GM19463 (cell line): ENCODE results near the gene DNAH11.
"Not testable (repeated sequence)": the region's sequence is repeated elsewhere in the genome, so short reads cannot be mapped to it uniquely, and the experiment has no call there.

Experiments used
- ATAC-seq: cut with Tn5 transposase; IDR thresholded peaks from one replicate; pipeline ENCODE4 v1.9.1; 2021; ENCODE audit warnings: mild to moderate bottlenecking, moderate library complexity; ENCODE audit not compliant: unreplicated experiment

DNAH11 gene

GRCh38 chr7:21706131-21706530 lies 163.3 kb downstream of the DNAH11 start:
- ATAC-seq: no peak

DNA sequence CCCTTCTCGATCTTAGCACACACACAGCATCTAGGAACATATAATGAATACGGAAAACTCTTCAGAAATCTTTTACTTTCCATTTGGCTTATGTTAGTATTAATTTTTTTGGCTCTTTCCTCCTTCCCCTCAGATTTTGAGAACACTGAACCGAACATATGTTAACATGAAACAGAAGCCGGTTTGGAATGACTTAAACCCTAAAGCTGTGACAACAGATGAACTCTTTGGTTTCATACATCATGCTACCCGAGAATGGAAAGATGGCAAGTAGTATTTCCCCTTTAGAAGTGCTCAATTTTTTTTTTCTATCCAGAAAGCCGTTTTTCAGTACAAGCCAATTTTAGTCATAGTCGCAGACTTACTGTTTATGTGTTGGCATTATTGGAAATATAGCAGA lies 164.7 kb downstream of the DNAH11 start:
- no peak for ATAC-seq

- ATAC-seq: no peak
Measured at GRCh38 chr7:21708096-21708495, 165.3 kb downstream of the DNAH11 start.

DNA sequence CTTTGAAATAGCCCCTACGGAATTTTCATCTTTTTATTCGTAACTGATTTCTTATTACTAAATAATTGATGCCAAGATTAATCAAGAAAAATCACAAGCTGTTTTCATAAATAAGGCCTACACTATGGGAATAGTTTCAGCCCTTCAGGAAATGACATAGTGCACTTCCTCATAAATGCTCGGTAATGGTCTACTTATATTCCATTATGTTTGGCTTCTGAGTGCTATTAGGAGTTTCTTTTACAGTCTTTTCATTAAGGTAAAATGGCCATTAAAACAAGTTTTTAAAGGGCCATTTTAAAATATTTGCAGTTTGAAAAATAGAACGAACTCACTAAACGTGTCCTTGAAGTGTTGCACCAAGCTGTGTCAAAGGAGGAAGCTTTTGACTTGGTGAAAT lies 174.5 kb downstream of the DNAH11 start:
- ATAC-seq: no peak

GRCh38 chr7:21718391-21718790 lies 175.6 kb downstream of the DNAH11 start:
- ATAC-seq: no peak

- ATAC-seq: no peak
Measured at GRCh38 chr7:21719846-21720245, 177.0 kb downstream of the DNAH11 start.

GRCh38 chr7:21722371-21722770 lies 179.5 kb downstream of the DNAH11 start:
- no peak for ATAC-seq

DNA sequence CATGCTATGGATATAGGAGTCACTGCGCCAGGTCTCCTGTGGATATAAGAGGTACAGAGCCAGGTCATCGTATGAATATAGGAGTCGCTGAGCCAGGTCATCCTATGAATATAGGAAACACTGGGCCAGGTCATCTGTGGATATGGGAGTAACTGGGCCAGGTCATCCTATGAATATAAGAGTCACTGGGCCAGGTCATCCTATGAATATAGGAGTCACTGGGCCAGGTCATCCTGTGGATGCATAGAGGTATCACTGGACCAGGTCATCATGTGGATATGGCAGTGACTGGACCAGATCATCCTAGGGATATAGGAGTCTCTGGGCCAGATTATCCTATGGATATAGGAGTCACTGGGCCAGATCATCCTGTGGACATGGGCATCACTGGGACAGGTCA lies 181.7 kb downstream of the DNAH11 start:
- no peak for ATAC-seq

- no peak for ATAC-seq
Measured at GRCh38 chr7:21730399-21730798, 187.6 kb downstream of the DNAH11 start.

- no peak for ATAC-seq
Measured at GRCh38 chr7:21731977-21732376, 189.1 kb downstream of the DNAH11 start.

- not testable (repeated sequence) for ATAC-seq
Measured at GRCh38 chr7:21732956-21733355, 190.1 kb downstream of the DNAH11 start.

- no peak for ATAC-seq
Measured at GRCh38 chr7:21733837-21734236, 191.0 kb downstream of the DNAH11 start.

DNA sequence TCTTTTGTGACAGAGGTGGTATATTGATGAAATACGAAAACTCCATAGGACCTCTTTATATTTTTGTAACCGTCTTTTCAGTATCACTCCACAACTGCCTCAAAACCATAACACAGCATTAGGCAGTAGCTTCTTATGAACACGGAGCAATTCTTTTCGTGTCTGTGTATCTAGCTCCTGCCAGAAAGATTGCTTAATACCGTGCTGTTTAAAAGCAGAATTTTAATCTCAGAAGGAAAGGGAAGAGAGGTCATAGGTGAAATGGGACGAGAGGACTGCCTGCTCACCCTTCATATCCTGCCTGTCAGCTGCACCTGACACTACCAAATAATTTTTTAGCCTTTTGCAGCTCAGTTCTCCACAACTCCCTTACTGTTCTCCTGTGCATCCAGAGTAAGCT lies 200.7 kb downstream of the DNAH11 start:
- no peak for ATAC-seq

GRCh38 chr7:21746949-21747348 lies 204.1 kb downstream of the DNAH11 start:
- no peak for ATAC-seq

DNA sequence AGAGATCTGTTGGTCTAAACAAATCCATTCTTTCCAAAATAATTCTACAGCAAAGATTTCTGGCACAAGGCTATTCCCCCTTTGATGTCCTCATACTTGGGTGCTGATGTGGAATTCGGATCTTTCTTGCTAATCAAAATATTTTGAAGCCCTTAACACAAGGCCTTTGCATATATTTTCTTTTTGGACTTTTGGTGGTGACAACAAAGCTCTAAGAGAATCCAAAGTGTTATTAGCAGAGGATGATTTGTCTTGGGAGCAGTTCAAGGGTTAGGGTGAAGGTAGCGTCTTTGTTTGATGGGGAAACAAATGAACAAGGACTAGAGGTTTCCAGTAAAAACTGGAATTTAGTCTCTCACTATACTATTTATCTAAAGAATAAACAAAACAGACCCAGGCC lies 205.0 kb downstream of the DNAH11 start:
- no peak for ATAC-seq

DNA sequence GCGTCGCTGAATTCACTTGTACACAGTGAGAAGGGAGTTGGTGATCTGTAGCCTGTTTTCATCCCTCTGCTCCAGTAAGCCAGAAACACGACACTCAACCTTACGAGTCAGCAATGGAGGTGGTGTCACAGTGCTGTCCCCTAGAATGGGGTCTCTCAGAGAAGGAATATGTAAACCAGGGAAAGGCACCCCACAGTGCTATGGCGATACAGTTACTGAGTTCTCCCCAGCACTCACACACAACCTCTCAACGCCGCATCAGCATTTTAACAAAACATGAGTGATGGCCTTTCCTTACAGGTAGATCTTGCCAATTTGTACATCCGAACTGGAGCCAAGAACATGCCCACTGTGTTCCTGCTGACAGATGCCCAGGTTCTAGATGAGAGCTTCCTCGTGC lies 206.5 kb downstream of the DNAH11 start:
- no peak for ATAC-seq

- ATAC-seq: no peak
Measured at GRCh38 chr7:21753071-21753470, 210.2 kb downstream of the DNAH11 start.

DNA sequence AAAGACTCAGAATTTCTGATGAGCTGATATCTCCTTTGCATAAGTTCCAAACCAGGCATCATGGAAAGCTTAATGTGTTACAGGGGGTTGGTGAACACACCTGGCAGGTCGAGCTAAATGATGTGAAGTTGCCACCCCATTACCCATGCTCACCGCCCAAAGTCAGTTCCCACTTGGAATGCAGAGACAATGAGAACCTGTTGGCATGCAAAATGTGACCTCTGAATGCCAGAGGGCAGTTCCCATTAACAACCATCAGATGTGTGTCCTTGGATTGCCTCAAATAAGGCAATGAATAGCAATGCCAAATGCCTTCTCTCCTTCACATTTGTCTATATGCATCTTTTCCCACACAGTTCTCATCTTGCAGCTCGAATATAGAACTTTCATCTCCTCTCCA lies 212.1 kb downstream of the DNAH11 start:
- ATAC-seq: no peak

- no peak for ATAC-seq
Measured at GRCh38 chr7:21757537-21758282, 214.9 kb downstream of the DNAH11 start.

DNA sequence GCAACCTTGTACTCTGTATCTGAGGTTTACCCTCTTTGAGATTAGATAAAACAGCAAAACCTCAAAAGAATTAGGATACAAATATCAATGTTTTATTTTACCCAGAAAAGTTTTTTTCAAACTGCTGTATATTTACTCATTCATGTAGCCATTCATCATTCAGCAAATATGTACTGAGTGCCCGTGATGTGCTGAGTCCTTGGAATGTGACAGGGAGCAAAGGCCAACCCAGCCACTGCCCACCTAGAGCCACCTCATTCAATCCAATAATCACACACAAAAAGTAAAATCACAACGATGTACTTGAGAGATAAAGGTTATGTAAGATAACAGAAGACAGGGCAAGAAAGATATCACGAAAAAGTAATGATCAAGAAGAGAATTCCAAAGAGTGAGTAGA lies 215.4 kb downstream of the DNAH11 start:
- ATAC-seq: no peak

GRCh38 chr7:21762469-21762868 lies 219.6 kb downstream of the DNAH11 start:
- ATAC-seq: no peak

- ATAC-seq: no peak
Measured at GRCh38 chr7:21763818-21764217, 221.0 kb downstream of the DNAH11 start.

- ATAC-seq: no peak
Measured at GRCh38 chr7:21766218-21766617, 223.4 kb downstream of the DNAH11 start.
